Stomach (tissue), 4 donors: ENCODE measurements around the gene GRM4.

Experiments
- CTCF ChIP-seq, 7 experiments: fragments of 450-650 bp in 4 of 7; fragments of 200-600 bp in 3 of 7; sonication (generic) in 3 of 7; IDR thresholded peaks; one replicate each; pipeline ENCODE4 v1.5.1; 2016 to 2019; ENCODE audit warnings: antibody characterized with exemption in 7 of 7, control low read depth in 2 of 7, mild to moderate bottlenecking in 1 of 7
- EP300 ChIP-seq: sonication (generic); formaldehyde crosslinking; IDR thresholded peaks from one replicate; pipeline ENCODE4 v1.6.1; 2017; ENCODE audit warnings: antibody characterized with exemption
- POLR2A ChIP-seq, 4 donors: fragments of 450-650 bp; IDR thresholded peaks; one replicate each; pipeline ENCODE4 v1.6.1; 2016; ENCODE audit warnings: antibody characterized with exemption in 4 of 4, control low read depth in 2 of 4, mild to moderate bottlenecking in 1 of 4, moderate library complexity in 1 of 4
- POLR2AphosphoS5 ChIP-seq, 3 donors: sonication (generic); formaldehyde crosslinking; IDR thresholded peaks; one replicate each; pipeline ENCODE4 v1.6.1; 2016; ENCODE audit warnings: antibody characterized with exemption in 3 of 3

- TF ChIP-seq POLR2A (IDR thresholded peaks at IDR 0.05) (no peak), CTCF (IDR thresholded peaks at IDR 0.05) (no peak), POLR2AphosphoS5 (IDR thresholded peaks at IDR 0.05) (no peak), EP300 (no peak)
Measured at GRCh38 chr6:33983721-33984465, 162.0 kb downstream of the GRM4 start.
